ENCODE measurements around the gene NFIB. TPM values are rescaled to one million over a fixed set of nuclear protein-coding genes. Genes with fewer than 3 reads are reported as not detected.
A peak's percentile ranks its signal among the peaks of the same experiment; 100 is the strongest.

NFIB gene
- polyA plus RNA-seq, 1 of the 3 experiments (the other 2 are of a cell fraction): 9.2 TPM

GRCh38 chr9:14311956-14312685, 1.8 kb downstream of the NFIB start (continued):
- no peak for TF ChIP-seq IRF3 (IDR thresholded peaks at IDR 0.05; ENCODE audit: low read depth, low read length)
- TF ChIP-seq PBX3 (IDR thresholded peaks at IDR 0.05): 0 out of 2 replicates have a peak, but pooled peaks have one; percentile 12
- TF ChIP-seq MXI1 (IDR thresholded peaks at IDR 0.05; ENCODE audit: low read depth, low read length): 0 out of 2 replicates have a peak, but pooled peaks have one; percentile 15
- no peak for TF ChIP-seq CHD2 (IDR thresholded peaks at IDR 0.05; ENCODE audit: low read length, partially characterized antibody)
- no peak for TF ChIP-seq REST (IDR thresholded peaks at IDR 0.05; ENCODE audit: low read depth, low read length)
- TF ChIP-seq ELF1 (IDR thresholded peaks at IDR 0.05): no peak

- H3K9me3 ChIP-seq: no peaks in the 10 kb centered on the region
- H3K4me1 ChIP-seq (ENCODE audit: control insufficient read depth in 1 of 2, insufficient read depth in 2 of 2, low read depth in 1 of 2, low read length in 1 of 2): peaks cover 9 to 30% of the 10 kb centered on the region in 2 experiments; a peak in 2 of 4 replicates
- 2% methylated on average over 2 of the region's 2 CpGs for WGBS (ENCODE audit: low lambda C conversion rate)
Observed at GRCh38 chr9:14311171-14311949, 2.6 kb downstream of the NFIB start.

More at GRCh38 chr9:14311171-14311949, 2.6 kb downstream of the NFIB start:
- peak overlapping the region; percentile 90 to 99; a peak in 3 of 4 replicates for H3K27ac ChIP-seq (ENCODE audit: low read depth in 2 of 2, low read length in 1 of 2)
- H3K9ac ChIP-seq: peak overlapping the region; percentile 99; the same call in 1 of the 2 replicates
- no peaks in the 10 kb centered on the region for H3K27me3 ChIP-seq (ENCODE audit: insufficient read depth)
- no peaks in the 10 kb centered on the region for H3K9me2 ChIP-seq
- peaks cover 9% of the 10 kb centered on the region in 2 experiments for H3K36me3 ChIP-seq (replicated peaks in 1 of 2; ENCODE audit: control insufficient read depth in 1 of 2, insufficient read depth in 2 of 2, low read length in 1 of 2)
- ChIA-PET POLR2A (no interaction called here), CTCF (interaction anchor here (0.7 to 1.7 kb wide), 8 partner anchors 12 to 864 kb away, joined by 3 to 7 read pairs (median 4); no protein-coding TSS in a partner anchor)
- H3K4me2 ChIP-seq: peak overlapping the region; percentile 91
- no peaks in the 10 kb centered on the region for H3F3A ChIP-seq (replicated peaks; ENCODE audit: insufficient read depth)
- H3K4me3 ChIP-seq (ENCODE audit: low read depth in 2 of 2, low read length in 1 of 2): peak overlapping the region; percentile 91 to 95
- H2AFZ ChIP-seq (ENCODE audit: low read depth): no peak overlapping the region
- DNase-seq: no peak
- TF ChIP-seq FOXJ3 (CRISPR knock-in tag; IDR thresholded peaks at IDR 0.05): no peak
- no peak for TF ChIP-seq YY1 (IDR thresholded peaks at IDR 0.05; ENCODE audit: low read depth)
- TF ChIP-seq POLR2AphosphoS5 (IDR thresholded peaks at IDR 0.05; ENCODE audit: low read depth, low read length): no peak
- TF ChIP-seq EP300 (IDR thresholded peaks at IDR 0.05; ENCODE audit: borderline replicate concordance in 1 of 2, low read depth in 1 of 2, low read length in 1 of 2): no peak
- TF ChIP-seq NFIC (IDR thresholded peaks at IDR 0.05; ENCODE audit: borderline replicate concordance): no peak
- no peak for TF ChIP-seq USF1 (IDR thresholded peaks at IDR 0.05; ENCODE audit: borderline replicate concordance, low read depth)
- no peak for TF ChIP-seq FOSL2 (IDR thresholded peaks at IDR 0.05; ENCODE audit: borderline replicate concordance, low read depth)
- TF ChIP-seq GATA2 (CRISPR knock-in tag; IDR thresholded peaks at IDR 0.05): no peak
- TF ChIP-seq FOXM1 (IDR thresholded peaks at IDR 0.05; ENCODE audit: low read depth): no peak
- no peak for TF ChIP-seq TEAD4 (IDR thresholded peaks at IDR 0.05; ENCODE audit: borderline replicate concordance, insufficient read depth)
- no peak for TF ChIP-seq RXRA (IDR thresholded peaks at IDR 0.05; ENCODE audit: borderline replicate concordance, low read depth)
- H3K79me2 ChIP-seq (ENCODE audit: insufficient read depth): peaks cover 73% of the 10 kb centered on the region
- peaks cover 34% of the 10 kb centered on the region for H4K20me1 ChIP-seq (ENCODE audit: insufficient read depth)

All from SK-N-SH (cell line).